Keratinocyte (primary cell): Measurements from ENCODE around the gene RHOB. TPM values are rescaled to one million over a fixed set of nuclear protein-coding genes. Genes with fewer than 3 reads are reported as not detected.

ENCODE experiments used
- DNase-seq: peaks from one replicate; pipeline ENCODE4 v3.0.0-alpha.2; 2011; ENCODE audit warnings: low read depth, missing footprints, low spot score
- FAIRE-seq: peaks from 2 replicates; lab custom pipeline; 2011; peaks lifted over from hg19 to GRCh38; lab: Jason Lieb, UNC
- H2AFZ ChIP-seq: 2 replicates; pipeline ENCODE4 v1.6.0; 2012; ENCODE audit warnings: low read length, control low read depth, inconsistent platforms; ENCODE audit not compliant: control insufficient read depth
- H3K27ac ChIP-seq: 2 replicates; pipeline ENCODE4 v1.5.1; 2011; ENCODE audit warnings: low read length; ENCODE audit not compliant: control insufficient read depth, insufficient read depth
- H3K27me3 ChIP-seq: 3 replicates; pipeline ENCODE4 v1.6.0; 2011; ENCODE audit warnings: low read length; ENCODE audit not compliant: control insufficient read depth, insufficient read depth; ENCODE audit errors: extremely low read depth
- H3K36me3 ChIP-seq, 2 experiments: 2 replicates in 1 of 2; 3 replicates in 1 of 2; pipeline ENCODE4 v1.5.1; 2011; ENCODE audit warnings: low read length in 2 of 2, mild to moderate bottlenecking in 1 of 2; ENCODE audit not compliant: control insufficient read depth in 2 of 2, insufficient read depth in 2 of 2; ENCODE audit errors: extremely low read depth in 1 of 2
- H3K4me1 ChIP-seq: 3 replicates; pipeline ENCODE4 v1.5.1; 2011; ENCODE audit warnings: low read length; ENCODE audit not compliant: control insufficient read depth, insufficient read depth; ENCODE audit errors: extremely low read depth
- H3K4me2 ChIP-seq: 3 replicates; pipeline ENCODE4 v1.6.0; 2011; ENCODE audit warnings: low read depth, low read length; ENCODE audit not compliant: control insufficient read depth, insufficient read depth; ENCODE audit errors: extremely low read depth
- H3K4me3 ChIP-seq, 3 experiments: fragments of 200-600 bp in 1 of 3; sonication (generic) in 1 of 3; 2 replicates in 2 of 3; 3 replicates in 1 of 3; pipeline ENCODE4 v1.5.1; 2011 to 2016; ENCODE audit warnings: low read length in 3 of 3, mild to moderate bottlenecking in 3 of 3, control low read depth in 2 of 3, inconsistent platforms in 1 of 3, low read depth in 1 of 3, mixed read lengths in 1 of 3, mixed run types in 1 of 3, moderate library complexity in 1 of 3; ENCODE audit not compliant: control insufficient read depth in 2 of 3, insufficient read depth in 2 of 3; ENCODE audit errors: extremely low read depth in 1 of 3
- H3K79me2 ChIP-seq: 2 replicates; pipeline ENCODE4 v1.6.0; 2012; ENCODE audit warnings: low read length; ENCODE audit not compliant: control insufficient read depth, insufficient read depth
- H3K9ac ChIP-seq: 3 replicates; pipeline ENCODE4 v1.6.0; 2011; ENCODE audit warnings: low read length; ENCODE audit not compliant: control insufficient read depth, insufficient read depth; ENCODE audit errors: extremely low read depth
- H3K9me1 ChIP-seq: 3 replicates; pipeline ENCODE4 v1.6.0; 2011; ENCODE audit warnings: low read length; ENCODE audit not compliant: control insufficient read depth, insufficient read depth; ENCODE audit errors: extremely low read depth
- H3K9me3 ChIP-seq: 2 replicates; pipeline ENCODE4 v1.5.1; 2012; ENCODE audit warnings: low read depth, low read length; ENCODE audit not compliant: control insufficient read depth
- H4K20me1 ChIP-seq: 3 replicates; pipeline ENCODE4 v1.6.0; 2011; ENCODE audit warnings: low read length; ENCODE audit not compliant: control insufficient read depth, insufficient read depth; ENCODE audit errors: extremely low read depth
- EZH2 ChIP-seq: IDR thresholded peaks from one replicate; pipeline ENCODE4 v1.6.1; 2012; ENCODE audit warnings: inconsistent platforms, mild to moderate bottlenecking, low read length, moderate library complexity
- dilution Hi-C: fragments of 300-500 bp; cut with MboI; formaldehyde crosslinking; loops from one replicate; pipeline ENCODE4 v1.7.0; 2020; ENCODE audit warnings: low sequenced_read_pairs; ENCODE audit not compliant: extremely low pct_ligation_motif_present
- polyA plus RNA-seq, 5 experiments: library from polyadenylated mRNA; depleted of rRNA in 3 of 5; stranded (reverse) in 3 of 5; stranded (forward) in 1 of 5; unstranded in 1 of 5; fragments of >200 nt; gene quantifications; 1 replicate in 1 of 5; 2 replicates in 3 of 5; 3 replicates in 1 of 5; pipeline versions ENCODE4 v1.2.1 to v1.2.3, GENCODE V29; 2011 to 2012; ENCODE audit warnings: missing spikeins in 2 of 5, low read depth in 1 of 5, low replicate concordance in 1 of 5
- TF ChIP-seq, protein P1 (sequence below), 3 experiments: IDR thresholded peaks in 1 of 3; conservative IDR thresholded peaks in 1 of 3; optimal IDR thresholded peaks in 1 of 3; 2 replicates in 2 of 3; 3 replicates in 1 of 3; pipeline versions ENCODE3 to v1.5.1; 2011; ENCODE audit warnings: low read length in 3 of 3, mild to moderate bottlenecking in 3 of 3, moderate library complexity in 2 of 3, control low read depth in 1 of 3, inconsistent platforms in 1 of 3; ENCODE audit not compliant: insufficient read depth in 2 of 3; ENCODE audit errors: extremely low read depth in 1 of 3

Gene RHOB
- polyA plus RNA-seq, 1 donor (not counting 4 experiments of a cell fraction or from before 2014, with no cell fraction given), result 23.6 TPM

DNA sequence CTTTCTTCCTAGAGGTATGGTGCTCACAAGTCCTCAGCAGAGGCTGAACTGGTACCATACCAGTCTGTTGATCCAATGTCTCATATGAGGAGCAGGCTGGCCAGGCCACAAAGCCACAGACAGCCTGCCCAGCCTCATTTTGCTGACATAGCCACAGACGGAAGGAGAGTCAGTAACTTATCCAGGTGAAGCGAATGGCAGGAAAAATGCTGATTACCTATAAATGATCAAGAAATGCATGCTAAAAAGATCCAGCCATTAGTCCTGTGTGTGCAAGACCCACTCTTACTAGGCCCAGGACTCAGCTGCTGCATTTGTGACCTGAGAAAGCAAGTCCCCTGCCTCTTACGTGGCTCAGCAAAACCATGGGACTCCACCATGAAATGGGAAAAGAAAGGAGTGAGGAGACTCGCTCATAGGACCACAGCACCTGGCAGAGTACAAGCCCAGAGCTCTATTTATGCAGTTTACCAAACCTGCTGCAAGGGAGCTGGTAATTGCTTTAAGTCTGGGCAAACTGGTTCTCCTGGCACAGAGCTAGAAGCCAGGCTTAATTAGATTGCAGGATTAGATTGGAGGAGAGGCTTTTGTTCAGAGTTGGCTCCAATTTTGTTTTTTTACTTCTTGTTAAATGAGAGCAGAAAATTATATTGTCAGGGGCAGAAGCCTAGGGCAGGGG lies 19.0 kb downstream of the RHOB start:
- H3K79me2 ChIP-seq, result no peaks in the 10 kb centered on the region
- no peak for FAIRE-seq
- TF ChIP-seq EZH2, result no peak
- TF ChIP-seq, protein P1, sequence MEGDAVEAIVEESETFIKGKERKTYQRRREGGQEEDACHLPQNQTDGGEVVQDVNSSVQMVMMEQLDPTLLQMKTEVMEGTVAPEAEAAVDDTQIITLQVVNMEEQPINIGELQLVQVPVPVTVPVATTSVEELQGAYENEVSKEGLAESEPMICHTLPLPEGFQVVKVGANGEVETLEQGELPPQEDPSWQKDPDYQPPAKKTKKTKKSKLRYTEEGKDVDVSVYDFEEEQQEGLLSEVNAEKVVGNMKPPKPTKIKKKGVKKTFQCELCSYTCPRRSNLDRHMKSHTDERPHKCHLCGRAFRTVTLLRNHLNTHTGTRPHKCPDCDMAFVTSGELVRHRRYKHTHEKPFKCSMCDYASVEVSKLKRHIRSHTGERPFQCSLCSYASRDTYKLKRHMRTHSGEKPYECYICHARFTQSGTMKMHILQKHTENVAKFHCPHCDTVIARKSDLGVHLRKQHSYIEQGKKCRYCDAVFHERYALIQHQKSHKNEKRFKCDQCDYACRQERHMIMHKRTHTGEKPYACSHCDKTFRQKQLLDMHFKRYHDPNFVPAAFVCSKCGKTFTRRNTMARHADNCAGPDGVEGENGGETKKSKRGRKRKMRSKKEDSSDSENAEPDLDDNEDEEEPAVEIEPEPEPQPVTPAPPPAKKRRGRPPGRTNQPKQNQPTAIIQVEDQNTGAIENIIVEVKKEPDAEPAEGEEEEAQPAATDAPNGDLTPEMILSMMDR (optimal IDR thresholded peaks at IDR 0.05 in 1 of 3, IDR thresholded peaks at IDR 0.05 in 1 of 3, conservative IDR thresholded peaks at IDR 0.05 in 1 of 3; ENCODE audit: extremely low read depth in 1 of 3, insufficient read depth in 2 of 3, low read length in 3 of 3), result no peak
- peaks cover 5% of the 10 kb centered on the region for H3K4me1 ChIP-seq
- no peak overlapping the region for H2AFZ ChIP-seq
- H3K4me2 ChIP-seq, result no peak overlapping the region
- H3K27me3 ChIP-seq, result no peaks in the 10 kb centered on the region
- H4K20me1 ChIP-seq, result no peaks in the 10 kb centered on the region
- H3K9me3 ChIP-seq, result no peaks in the 10 kb centered on the region
- H3K27ac ChIP-seq, result no peak overlapping the region
- H3K4me3 ChIP-seq, result no peak overlapping the region
- no peaks in the 10 kb centered on the region for H3K9me1 ChIP-seq
- no peaks in the 10 kb centered on the region for H3K36me3 ChIP-seq
- no peak overlapping the region for H3K9ac ChIP-seq
- DNase-seq, result no peak
- dilution Hi-C loops, result no loop called here

DNA sequence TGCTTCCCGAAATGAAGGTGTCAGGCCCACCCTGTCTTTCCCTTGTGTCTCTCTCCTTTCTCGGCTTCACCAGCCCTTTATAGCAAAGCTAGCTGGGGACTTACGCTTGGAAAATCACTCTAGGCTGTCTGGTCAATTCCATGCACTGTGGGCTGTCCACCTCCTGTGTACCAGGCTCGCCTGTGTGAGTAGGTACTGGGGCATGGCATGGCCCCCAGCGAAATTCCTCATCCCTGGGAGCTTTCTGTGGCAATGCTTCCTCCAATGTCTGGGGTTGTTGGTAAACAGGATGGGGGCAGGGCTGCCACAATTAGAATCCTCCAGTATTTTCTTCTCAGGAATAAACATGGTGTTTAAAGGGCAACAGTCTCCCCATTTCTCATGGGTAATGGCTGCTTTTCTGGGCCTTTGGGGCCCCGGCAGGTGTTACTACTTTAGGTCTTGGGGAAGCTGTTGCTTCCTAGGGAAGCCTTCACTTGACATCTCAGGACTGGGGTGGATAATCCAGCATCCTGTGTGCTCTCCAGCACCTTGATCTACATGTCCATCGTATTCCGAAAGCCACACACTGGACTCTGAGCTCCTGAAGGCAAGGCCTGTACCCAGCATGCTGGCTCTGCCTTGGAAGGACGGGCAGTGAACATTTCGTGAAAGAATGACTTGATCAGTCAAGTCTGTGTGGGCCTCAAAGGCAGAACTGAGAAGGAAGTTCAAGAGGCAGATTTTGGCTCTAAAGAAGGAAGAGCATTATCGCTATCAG lies 21.1 kb downstream of the RHOB start:
- Histone ChIP-seq H3K9me3 (no peaks in the 10 kb centered on the region), H3K9me1 (no peaks in the 10 kb centered on the region), H3K9ac (no peak overlapping the region), H3K4me2 (no peak overlapping the region), H3K4me3 (no peak overlapping the region), H3K27ac (no peak overlapping the region), H3K36me3 (no peaks in the 10 kb centered on the region), H4K20me1 (no peaks in the 10 kb centered on the region), H2AFZ (no peak overlapping the region), H3K79me2 (no peaks in the 10 kb centered on the region), H3K4me1 (peaks cover 9% of the 10 kb centered on the region), H3K27me3 (no peaks in the 10 kb centered on the region)
- DNase-seq (no peak), FAIRE-seq (no peak)
- no peak for TF ChIP-seq EZH2
- TF ChIP-seq, protein P1 (optimal IDR thresholded peaks at IDR 0.05 in 1 of 3, IDR thresholded peaks at IDR 0.05 in 1 of 3, conservative IDR thresholded peaks at IDR 0.05 in 1 of 3; ENCODE audit: extremely low read depth in 1 of 3, insufficient read depth in 2 of 3, low read length in 3 of 3), result no peak
- dilution Hi-C loops, result no loop called here
